Esophagus squamous epithelium (tissue), 5 donors: ENCODE data around the gene CACNA2D2. TPM values are rescaled to one million over a fixed set of nuclear protein-coding genes. Genes with fewer than 3 reads are reported as not detected.

Experiments
- DNase-seq: peaks from one replicate; lab custom pipeline; 2025; lab: John Stamatoyannopoulos, UW
- H3K27ac ChIP-seq, 4 donors: fragments of 200-600 bp; sonication (generic); one replicate each; pipeline ENCODE4 v1.5.1; 2016 to 2019; ENCODE audit warnings: mild to moderate bottlenecking in 1 of 4
- H3K27me3 ChIP-seq, 4 donors: fragments of 200-600 bp; sonication (generic); 1 replicate in 3 of 4; 2 replicates in 1 of 4; pipeline versions ENCODE4 v1.5.1 to v1.6.0; 2017 to 2021; ENCODE audit warnings: antibody characterized with exemption in 1 of 4
- H3K36me3 ChIP-seq, 3 donors: fragments of 200-600 bp; sonication (generic); one replicate each; pipeline ENCODE4 v1.5.1; 2016 to 2019
- H3K4me1 ChIP-seq, 3 donors: fragments of 200-600 bp; sonication (generic); one replicate each; pipeline ENCODE4 v1.5.1; 2017 to 2019
- H3K4me3 ChIP-seq, 4 donors: fragments of 200-600 bp; sonication (generic); 1 replicate in 3 of 4; 2 replicates in 1 of 4; pipeline ENCODE4 v1.5.1; 2016 to 2019; ENCODE audit warnings: mild to moderate bottlenecking in 2 of 4, moderate library complexity in 1 of 4
- H3K9me3 ChIP-seq, 3 donors: fragments of 200-600 bp; sonication (generic); one replicate each; pipeline ENCODE4 v1.5.1; 2016 to 2019
- CTCF ChIP-seq, 6 experiments: fragments of 450-650 bp in 4 of 6; fragments of 200-600 bp in 2 of 6; sonication (generic) in 2 of 6; IDR thresholded peaks; one replicate each; pipeline ENCODE4 v1.5.1; 2016 to 2019; ENCODE audit warnings: antibody characterized with exemption in 6 of 6, mild to moderate bottlenecking in 4 of 6, moderate library complexity in 4 of 6
- POLR2A ChIP-seq, 4 donors: fragments of 450-650 bp; IDR thresholded peaks; one replicate each; pipeline ENCODE4 v1.6.1; 2017; ENCODE audit warnings: antibody characterized with exemption in 4 of 4, mild to moderate bottlenecking in 4 of 4, moderate library complexity in 3 of 4
- WGBS, 2 donors: methylation state at CpG; one replicate each; pipeline ENCODE4 v1.1.5; 2018; 5-methylcytosine and 5-hydroxymethylcytosine counted together
- intact Hi-C: fragments of 100-400 bp; cut with DNase I; formaldehyde crosslinking; loops from one replicate; pipeline ENCODE4 v1.15.0; 2022
- total RNA-seq, 4 donors: library from RNA; depleted of rRNA; stranded (reverse); fragments of >200 nt; gene quantifications; one replicate each; pipeline ENCODE4 v1.1.0, GENCODE V29; 2016
- donor health status: DM: yes; HTN: yes; CAD: no.

The CACNA2D2 gene
- total RNA-seq, 4 donors from 2014 or later: 0.18 to 0.57 (median 0.35) TPM; not detected in 1

GRCh38 chr3:50415061-50415460, 88.4 kb downstream of the CACNA2D2 start:
- Histone ChIP-seq H3K4me3 (no peak overlapping the region), H3K4me1 (no peaks in the 10 kb centered on the region), H3K36me3 (no peaks in the 10 kb centered on the region), H3K9me3 (no peaks in the 10 kb centered on the region), H3K27me3 (no peaks in the 10 kb centered on the region), H3K27ac (no peak overlapping the region)
- intact Hi-C loops: no loop called here
- no peak for TF ChIP-seq POLR2A (IDR thresholded peaks at IDR 0.05)
- TF ChIP-seq CTCF (IDR thresholded peaks at IDR 0.05): no peak
- no peak for DNase-seq
- WGBS, 2 donors: 46 to 64% methylated on average over 2 to 3 of the region's 4 CpGs

DNA sequence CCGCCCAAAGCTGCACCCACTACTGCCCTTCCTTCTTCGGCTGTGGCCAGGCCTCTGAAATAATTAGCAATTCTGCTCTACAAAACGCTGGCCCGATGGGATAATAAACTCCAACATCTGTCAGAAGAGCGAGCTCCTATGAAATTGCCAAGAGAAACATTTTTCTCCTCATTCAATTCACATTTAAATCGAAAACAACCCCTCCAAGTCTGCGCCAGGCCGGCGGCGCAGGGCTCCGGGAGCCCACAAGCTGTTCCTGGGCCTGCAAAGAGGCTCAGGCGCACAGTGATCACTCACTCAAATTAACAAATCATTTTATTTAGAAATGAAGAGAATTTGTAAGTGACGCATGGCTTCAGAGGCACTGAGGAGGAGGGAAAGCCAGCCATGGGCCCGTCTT, 88.8 kb downstream of the CACNA2D2 start:
- no peak overlapping the region for H3K4me3 ChIP-seq
- H3K36me3 ChIP-seq: no peaks in the 10 kb centered on the region
- no peak for TF ChIP-seq POLR2A (IDR thresholded peaks at IDR 0.05)
- TF ChIP-seq CTCF (IDR thresholded peaks at IDR 0.05): no peak
- no peak overlapping the region for H3K27ac ChIP-seq
- H3K27me3 ChIP-seq: no peaks in the 10 kb centered on the region
- DNase-seq: no peak
- no peaks in the 10 kb centered on the region for H3K9me3 ChIP-seq
- no peaks in the 10 kb centered on the region for H3K4me1 ChIP-seq
- intact Hi-C loops: no loop called here
- WGBS, 2 donors: 88 to 92% methylated on average over 11 to 14 of the region's 14 CpGs

GRCh38 chr3:50412231-50412754, 91.1 kb downstream of the CACNA2D2 start:
- DNase-seq: no peak
- 76 to 82% methylated on average over 11 of the region's 11 CpGs for WGBS, 2 donors
- no peaks in the 10 kb centered on the region for H3K27me3 ChIP-seq
- H3K9me3 ChIP-seq: no peaks in the 10 kb centered on the region
- H3K4me3 ChIP-seq: no peak overlapping the region
- intact Hi-C loops: no loop called here
- no peak overlapping the region for H3K27ac ChIP-seq
- H3K36me3 ChIP-seq: no peaks in the 10 kb centered on the region
- no peaks in the 10 kb centered on the region for H3K4me1 ChIP-seq
- no peak for TF ChIP-seq CTCF (IDR thresholded peaks at IDR 0.05)
- no peak for TF ChIP-seq POLR2A (IDR thresholded peaks at IDR 0.05)

GRCh38 chr3:50411229-50411628, 92.2 kb downstream of the CACNA2D2 start:
- no peak for DNase-seq
- Histone ChIP-seq H3K27me3 (no peaks in the 10 kb centered on the region), H3K4me1 (no peaks in the 10 kb centered on the region), H3K9me3 (no peaks in the 10 kb centered on the region), H3K4me3 (no peak overlapping the region), H3K27ac (no peak overlapping the region), H3K36me3 (no peaks in the 10 kb centered on the region)
- TF ChIP-seq POLR2A (IDR thresholded peaks at IDR 0.05) (no peak), CTCF (IDR thresholded peaks at IDR 0.05) (no peak)
- 48 to 81% methylated on average over 2 to 4 of the region's 4 CpGs for WGBS, 2 donors
- intact Hi-C loops: no loop called here

- DNase-seq: no peak
- TF ChIP-seq POLR2A (IDR thresholded peaks at IDR 0.05) (no peak), CTCF (IDR thresholded peaks at IDR 0.05) (no peak)
- H3K27me3 ChIP-seq: no peaks in the 10 kb centered on the region
- no peaks in the 10 kb centered on the region for H3K36me3 ChIP-seq
- H3K4me1 ChIP-seq: no peaks in the 10 kb centered on the region
- no peaks in the 10 kb centered on the region for H3K9me3 ChIP-seq
- WGBS, 2 donors: 64% methylated on average over 2 of the region's 3 CpGs; no CpG with 5 or more reads in 1 of the 2 donors
- intact Hi-C loops: no loop called here
- H3K4me3 ChIP-seq: no peak overlapping the region
- H3K27ac ChIP-seq: no peak overlapping the region
Observed at GRCh38 chr3:50410608-50411139, 92.8 kb downstream of the CACNA2D2 start.
